DND-41 (cell line): Measurements from ENCODE around the gene ATXN1.

Experiments
- CTCF ChIP-seq: IDR thresholded peaks from 2 replicates; pipeline ENCODE4 v1.5.1; 2012; ENCODE audit warnings: borderline replicate concordance, low read length, moderate library complexity, mild to moderate bottlenecking; ENCODE audit not compliant: poor library complexity, severe bottlenecking; ENCODE audit errors: extremely low read depth
- EZH2 ChIP-seq: IDR thresholded peaks from 3 replicates; pipeline ENCODE4 v1.6.1; 2012; ENCODE audit warnings: borderline replicate concordance, low read depth, mild to moderate bottlenecking, moderate library complexity, low read length, inconsistent platforms; ENCODE audit not compliant: severe bottlenecking

GRCh38 chr6:16688436-16688835 lies 72.8 kb downstream of the ATXN1 start:
- TF ChIP-seq CTCF (no peak), EZH2 (no peak)
